GM12873 (cell line): ENCODE results near the gene SLC30A3.

Source experiments
- TF ChIP-seq, protein P1 (sequence below): IDR thresholded peaks from 2 replicates; pipeline ENCODE4 v1.5.1; 2012; ENCODE audit warnings: low read depth, mild to moderate bottlenecking, moderate library complexity, low read length, control low read depth; ENCODE audit not compliant: insufficient read depth; ENCODE audit errors: missing control alignments

Gene SLC30A3

DNA sequence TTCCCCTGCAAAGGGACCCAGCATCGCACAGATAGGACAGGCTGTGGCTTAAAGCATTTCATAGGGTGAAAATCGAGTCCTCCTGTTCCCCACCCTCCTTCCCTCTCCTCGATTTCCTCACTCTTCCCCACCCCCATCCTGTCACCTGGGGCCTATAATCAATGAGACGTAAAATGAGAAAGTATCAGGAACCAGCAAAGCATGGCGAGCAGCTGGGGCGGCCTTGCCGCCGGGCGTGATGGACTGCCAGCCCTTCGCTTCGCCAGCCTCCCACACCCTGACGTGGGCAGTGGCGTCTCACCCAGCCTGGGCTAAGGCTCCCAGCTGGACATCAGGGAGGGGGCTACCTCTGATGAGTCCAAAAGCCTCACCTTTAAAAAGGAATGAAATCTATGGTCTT, 11.1 kb downstream of the SLC30A3 start:
- TF ChIP-seq, protein P1, sequence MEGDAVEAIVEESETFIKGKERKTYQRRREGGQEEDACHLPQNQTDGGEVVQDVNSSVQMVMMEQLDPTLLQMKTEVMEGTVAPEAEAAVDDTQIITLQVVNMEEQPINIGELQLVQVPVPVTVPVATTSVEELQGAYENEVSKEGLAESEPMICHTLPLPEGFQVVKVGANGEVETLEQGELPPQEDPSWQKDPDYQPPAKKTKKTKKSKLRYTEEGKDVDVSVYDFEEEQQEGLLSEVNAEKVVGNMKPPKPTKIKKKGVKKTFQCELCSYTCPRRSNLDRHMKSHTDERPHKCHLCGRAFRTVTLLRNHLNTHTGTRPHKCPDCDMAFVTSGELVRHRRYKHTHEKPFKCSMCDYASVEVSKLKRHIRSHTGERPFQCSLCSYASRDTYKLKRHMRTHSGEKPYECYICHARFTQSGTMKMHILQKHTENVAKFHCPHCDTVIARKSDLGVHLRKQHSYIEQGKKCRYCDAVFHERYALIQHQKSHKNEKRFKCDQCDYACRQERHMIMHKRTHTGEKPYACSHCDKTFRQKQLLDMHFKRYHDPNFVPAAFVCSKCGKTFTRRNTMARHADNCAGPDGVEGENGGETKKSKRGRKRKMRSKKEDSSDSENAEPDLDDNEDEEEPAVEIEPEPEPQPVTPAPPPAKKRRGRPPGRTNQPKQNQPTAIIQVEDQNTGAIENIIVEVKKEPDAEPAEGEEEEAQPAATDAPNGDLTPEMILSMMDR = no peak

DNA sequence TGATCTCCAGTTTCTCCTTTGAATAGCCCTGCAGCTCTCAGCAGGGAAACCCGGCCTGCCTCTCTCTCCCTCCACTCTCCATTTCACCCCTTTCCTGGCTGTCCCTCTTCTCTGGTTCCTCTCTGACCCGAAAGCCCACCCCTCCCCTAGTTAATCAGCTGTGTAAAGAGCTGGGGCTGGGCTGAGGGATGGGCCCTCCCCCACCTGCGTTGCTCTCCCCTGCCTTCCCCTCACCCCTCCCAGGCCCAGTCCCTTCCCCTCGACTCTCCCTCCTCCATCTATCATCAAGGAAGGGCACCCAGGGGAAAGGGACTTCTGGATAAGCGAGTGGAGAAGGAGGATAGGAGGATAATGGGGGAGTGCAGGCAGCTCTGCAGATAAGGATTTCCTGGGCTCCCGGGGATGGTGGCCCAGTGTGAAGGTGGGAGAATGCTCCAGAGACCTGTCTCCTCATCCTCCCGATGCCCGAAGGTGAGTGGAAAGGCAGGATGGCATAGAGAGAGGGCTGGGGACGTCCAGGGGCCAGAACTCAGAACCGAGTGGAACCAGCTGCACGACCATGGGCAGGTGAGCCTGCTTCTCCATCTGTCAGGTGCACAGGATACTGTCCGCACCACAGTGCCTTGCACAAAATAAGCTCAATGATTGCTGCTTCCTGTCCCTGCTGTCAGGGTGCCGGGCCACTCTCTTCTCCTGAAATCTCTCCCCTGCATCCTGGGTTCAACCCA, 12.0 kb downstream of the SLC30A3 start:
- TF ChIP-seq, protein P1 = no peak

DNA sequence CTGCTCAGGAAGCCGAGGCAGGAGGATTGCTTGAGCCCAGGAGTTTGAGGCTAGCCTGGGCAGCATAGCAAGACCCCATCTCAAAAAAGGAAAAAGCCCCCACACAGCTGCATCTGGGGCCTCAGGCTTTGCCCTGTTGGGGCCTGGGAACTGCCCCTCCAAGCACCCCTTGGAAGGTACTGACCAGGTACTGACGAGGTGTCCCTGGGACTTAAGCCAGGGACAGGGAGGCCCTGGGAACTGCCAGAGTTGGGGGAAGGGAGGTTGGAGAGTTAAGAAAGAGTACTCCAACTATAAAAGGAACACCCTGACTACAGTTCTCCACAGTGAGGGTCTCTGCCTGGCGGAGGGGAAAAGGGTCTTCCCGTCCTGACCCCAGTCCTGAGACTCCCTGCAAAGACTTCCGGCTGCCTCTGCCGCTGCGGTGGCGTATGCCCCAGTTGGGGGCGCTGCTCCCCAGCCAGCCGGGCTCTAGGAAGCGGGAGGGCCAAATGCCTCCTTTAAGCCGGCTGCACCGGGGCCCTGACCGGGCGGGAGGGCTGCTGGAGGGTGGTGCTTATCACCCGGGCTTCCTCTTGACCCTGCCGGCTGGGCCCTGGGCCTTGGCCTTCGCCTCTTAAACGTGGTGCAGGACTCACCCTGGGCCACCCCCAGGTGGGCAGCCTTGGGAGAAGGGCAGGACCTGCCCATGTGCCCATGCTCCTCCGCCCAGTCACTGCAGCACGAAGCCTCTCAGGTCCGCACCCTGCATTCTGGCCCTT, 12.8 kb downstream of the SLC30A3 start:
- TF ChIP-seq, protein P1 = peak; percentile 82

DNA sequence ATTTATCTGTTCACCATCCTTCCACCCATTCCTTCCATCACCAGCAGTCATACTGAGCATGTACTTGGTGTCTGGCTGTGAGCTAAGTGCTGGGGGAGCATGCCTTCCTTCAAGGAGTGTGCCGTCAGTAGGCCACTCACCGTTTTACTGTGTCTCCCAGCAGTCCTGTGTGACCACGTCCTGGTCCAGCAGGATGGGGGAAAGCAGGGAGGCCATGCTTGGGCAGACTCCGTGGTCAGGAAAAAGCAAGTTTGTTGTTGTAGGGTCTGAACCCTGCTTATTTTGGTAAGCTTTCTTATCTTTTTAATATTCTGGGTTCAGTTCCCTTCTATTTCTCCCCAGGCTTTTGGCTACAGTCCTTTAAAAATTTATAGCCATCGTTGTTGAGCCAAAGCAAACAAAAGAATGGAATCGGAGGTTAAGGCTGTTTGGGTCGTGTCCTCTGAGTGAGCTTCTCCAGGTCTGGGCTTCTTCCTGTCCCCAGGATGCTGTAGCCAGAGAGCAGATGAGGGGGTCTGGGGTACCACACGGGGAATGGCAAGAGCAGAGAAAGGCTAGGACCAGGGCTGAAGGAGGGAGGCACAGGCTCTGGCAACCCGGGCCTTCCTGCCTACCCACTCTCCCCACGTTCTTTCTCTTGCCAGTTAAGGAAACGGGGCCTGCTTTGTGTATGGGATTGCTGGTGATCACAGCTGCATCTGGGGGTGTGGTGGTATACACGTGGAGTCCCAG, 13.5 kb downstream of the SLC30A3 start:
- TF ChIP-seq, protein P1 = no peak

DNA sequence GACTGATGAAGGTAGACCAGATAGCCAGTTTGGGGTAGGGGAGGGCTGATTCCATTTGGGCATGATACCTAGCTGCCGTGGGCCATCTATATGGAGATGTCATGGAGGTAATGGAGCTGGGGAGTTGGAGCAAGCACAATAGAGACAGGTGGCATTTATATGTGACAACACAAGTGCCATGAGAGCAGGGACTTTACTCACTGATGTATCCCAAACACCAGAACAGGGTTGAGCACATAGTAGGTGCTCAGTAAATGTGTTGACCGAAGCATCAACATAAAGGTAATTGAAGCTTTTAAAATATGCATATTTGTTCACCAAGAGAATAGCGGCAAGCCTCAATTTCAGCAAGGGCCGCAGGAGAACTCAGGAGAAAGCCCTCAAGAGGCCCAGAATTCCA, 15.0 kb downstream of the SLC30A3 start:
- TF ChIP-seq, protein P1 = no peak

DNA sequence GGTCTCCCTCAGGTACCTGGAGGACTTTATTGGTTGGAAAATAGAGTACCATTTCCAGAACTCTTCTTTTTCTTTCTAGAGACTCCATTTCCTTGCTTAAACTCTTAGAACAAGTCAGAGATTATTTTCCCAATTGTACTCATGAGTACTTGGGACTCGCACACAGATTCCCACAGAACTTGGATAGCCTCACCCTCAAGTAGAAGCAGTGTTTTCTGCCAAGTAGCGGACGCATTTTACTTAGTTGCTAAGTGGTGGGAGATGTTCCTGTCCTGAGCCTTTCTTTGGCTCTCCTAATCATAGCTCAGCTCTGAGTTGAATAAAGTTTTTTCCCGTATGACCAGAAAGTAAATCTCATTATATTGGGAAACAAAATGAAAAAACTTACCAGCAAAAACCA, 17.2 kb downstream of the SLC30A3 start:
- TF ChIP-seq, protein P1 = no peak

DNA sequence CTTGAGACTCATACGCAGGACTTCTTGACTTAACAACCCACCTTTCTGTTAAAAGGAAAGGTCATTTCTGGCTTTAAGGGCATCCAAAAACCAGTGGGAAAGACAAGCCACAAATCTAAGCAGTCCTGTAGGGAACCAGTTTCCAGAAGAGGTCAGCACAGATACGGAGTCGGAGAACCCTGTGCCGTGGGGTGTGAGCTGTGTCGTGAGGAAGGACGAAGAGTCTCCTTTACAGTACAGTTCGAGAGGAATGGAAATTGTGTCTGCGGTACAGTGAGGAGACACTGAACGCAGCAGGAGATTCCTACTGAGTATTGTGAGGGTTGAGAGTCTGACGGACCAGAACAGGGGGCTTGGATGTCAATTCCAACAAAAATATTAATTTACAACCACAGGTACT, 17.7 kb downstream of the SLC30A3 start:
- TF ChIP-seq, protein P1 = no peak
